Activated CD8-positive, alpha-beta T cell treated with anti-CD3 and anti-CD28 coated beads for 36 hours (primary cell): ENCODE data around the gene IGSF22. TPM values are rescaled to one million over a fixed set of nuclear protein-coding genes. Genes with fewer than 3 reads are reported as not detected.

ENCODE experiments used
- ATAC-seq: fragments of 200-7000 bp; cut with Tn5 transposase; one replicate; pipeline ENCODE4 v1.10.0; 2021; ENCODE audit warnings: mild to moderate bottlenecking, moderate library complexity
- CTCF ChIA-PET: fragments of 350-600 bp; sonication (Branson Sonifier 250); formaldehyde crosslinking; loops from one replicate; lab custom pipeline; 2021; ENCODE audit warnings: antibody characterized with exemption; lab: Charles Lee
- POLR2A ChIA-PET: fragments of 350-600 bp; sonication (Branson Sonifier 250); formaldehyde crosslinking; loops from one replicate; lab custom pipeline; 2021; ENCODE audit warnings: antibody characterized with exemption; lab: Charles Lee
- DNase-seq: peaks from one replicate; pipeline ENCODE4 v3.0.0-alpha.2; 2020
- H3K27ac Mint-ChIP-seq: one replicate; pipeline ENCODE4 v1.8.0; 2021; ENCODE audit warnings: mild to moderate bottlenecking, mixed read lengths
- H3K27me3 Mint-ChIP-seq: one replicate; pipeline ENCODE4 v1.8.0; 2021; ENCODE audit warnings: mixed read lengths
- H3K36me3 Mint-ChIP-seq: one replicate; pipeline ENCODE4 v1.8.0; 2021; ENCODE audit warnings: low read depth, mixed read lengths
- H3K4me1 Mint-ChIP-seq: one replicate; pipeline ENCODE4 v1.8.0; 2021; ENCODE audit warnings: low read depth, mixed read lengths
- H3K4me3 Mint-ChIP-seq: one replicate; pipeline ENCODE4 v1.8.0; 2021; ENCODE audit warnings: mild to moderate bottlenecking, moderate library complexity, mixed read lengths
- H3K9me3 Mint-ChIP-seq: one replicate; pipeline ENCODE4 v1.8.0; 2021; ENCODE audit warnings: mixed read lengths
- intact Hi-C: fragments of 100-400 bp; cut with micrococcal nuclease; formaldehyde crosslinking; loops from one replicate; pipeline ENCODE4 v1.10.0; 2022
- total RNA-seq, 2 experiments: library from RNA; stranded (reverse); gene quantifications; one replicate each; pipeline ENCODE4 v1.2.3, GENCODE V29; 2021
- TF ChIP-seq, protein P1 (sequence below): fragments of 200-600 bp; IDR thresholded peaks from one replicate; pipeline ENCODE4 v1.8.0; 2022; ENCODE audit warnings: antibody characterized with exemption, mild to moderate bottlenecking

IGSF22 gene
- total RNA-seq, 2 experiments from 2014 or later: 0.43 to 1.4 TPM

DNA sequence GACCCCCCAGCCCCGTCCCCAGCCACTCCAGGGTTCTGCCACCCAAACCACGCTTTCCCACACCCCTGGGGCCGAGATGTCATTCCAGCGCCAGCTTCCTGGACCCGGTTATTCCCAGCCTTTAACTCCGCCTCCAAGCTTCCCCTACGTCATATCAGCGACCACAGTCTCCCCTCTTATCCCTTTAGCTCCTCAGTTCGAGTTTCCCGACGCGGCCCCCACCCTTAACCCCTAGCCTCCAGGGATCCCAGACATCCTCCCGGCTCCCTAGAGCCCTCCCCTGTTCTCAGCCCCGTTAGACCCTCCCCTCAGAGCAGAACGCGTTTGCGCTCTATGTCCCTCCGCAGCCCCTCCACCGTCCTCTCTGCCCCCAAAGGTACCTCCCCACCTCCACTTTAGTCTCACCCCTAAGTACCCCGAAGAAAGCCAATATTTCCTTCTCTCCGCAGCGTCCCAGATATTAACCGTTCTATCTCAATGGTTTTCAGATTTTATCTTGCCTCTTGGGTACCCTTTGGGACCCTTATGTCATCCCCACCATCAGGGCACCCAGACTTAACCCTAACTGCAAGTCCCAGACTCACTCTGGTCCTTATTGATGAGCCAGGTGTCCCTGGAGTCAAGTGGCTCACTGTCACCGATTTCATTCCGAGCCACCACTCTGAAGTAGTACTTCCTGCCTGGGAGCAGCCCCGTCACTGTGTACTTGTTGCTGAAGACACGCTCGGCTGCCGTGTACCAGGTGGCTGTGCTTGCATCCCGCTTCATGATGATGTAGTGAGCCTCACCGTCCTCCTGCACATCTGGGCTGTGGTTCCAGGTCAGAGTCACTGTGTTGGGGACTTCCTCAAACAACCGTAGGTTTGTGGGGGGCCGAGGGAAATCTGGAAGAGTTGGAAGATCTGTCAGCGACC is 19.4 kb downstream of the IGSF22 start:
- no peaks in the 10 kb centered on the region for H3K36me3 Mint-ChIP-seq
- peaks cover 17% of the 10 kb centered on the region for H3K4me1 Mint-ChIP-seq
- H3K4me3 Mint-ChIP-seq: peak overlapping the region; percentile 69
- H3K27ac Mint-ChIP-seq: peak overlapping the region; percentile 81
- POLR2A ChIA-PET: interaction anchor here (0.9 to 1.0 kb wide), 3 partner anchors 8 to 180 kb away, joined by 3 read pairs; partner anchors contain the start of genes TMEM86A and TSG101
- intact Hi-C loops: no loop called here
- H3K9me3 Mint-ChIP-seq: no peaks in the 10 kb centered on the region
- TF ChIP-seq, protein P1, sequence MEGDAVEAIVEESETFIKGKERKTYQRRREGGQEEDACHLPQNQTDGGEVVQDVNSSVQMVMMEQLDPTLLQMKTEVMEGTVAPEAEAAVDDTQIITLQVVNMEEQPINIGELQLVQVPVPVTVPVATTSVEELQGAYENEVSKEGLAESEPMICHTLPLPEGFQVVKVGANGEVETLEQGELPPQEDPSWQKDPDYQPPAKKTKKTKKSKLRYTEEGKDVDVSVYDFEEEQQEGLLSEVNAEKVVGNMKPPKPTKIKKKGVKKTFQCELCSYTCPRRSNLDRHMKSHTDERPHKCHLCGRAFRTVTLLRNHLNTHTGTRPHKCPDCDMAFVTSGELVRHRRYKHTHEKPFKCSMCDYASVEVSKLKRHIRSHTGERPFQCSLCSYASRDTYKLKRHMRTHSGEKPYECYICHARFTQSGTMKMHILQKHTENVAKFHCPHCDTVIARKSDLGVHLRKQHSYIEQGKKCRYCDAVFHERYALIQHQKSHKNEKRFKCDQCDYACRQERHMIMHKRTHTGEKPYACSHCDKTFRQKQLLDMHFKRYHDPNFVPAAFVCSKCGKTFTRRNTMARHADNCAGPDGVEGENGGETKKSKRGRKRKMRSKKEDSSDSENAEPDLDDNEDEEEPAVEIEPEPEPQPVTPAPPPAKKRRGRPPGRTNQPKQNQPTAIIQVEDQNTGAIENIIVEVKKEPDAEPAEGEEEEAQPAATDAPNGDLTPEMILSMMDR: no peak
- CTCF ChIA-PET: interaction anchor here (0.9 to 6.0 kb wide), 3 partner anchors 14 to 25 kb away, joined by 3 to 51 read pairs (median 3); no protein-coding TSS in a partner anchor
- peaks cover 1% of the 10 kb centered on the region for H3K27me3 Mint-ChIP-seq
- ATAC-seq (peak; percentile 81), DNase-seq (peak; percentile 63)

DNA sequence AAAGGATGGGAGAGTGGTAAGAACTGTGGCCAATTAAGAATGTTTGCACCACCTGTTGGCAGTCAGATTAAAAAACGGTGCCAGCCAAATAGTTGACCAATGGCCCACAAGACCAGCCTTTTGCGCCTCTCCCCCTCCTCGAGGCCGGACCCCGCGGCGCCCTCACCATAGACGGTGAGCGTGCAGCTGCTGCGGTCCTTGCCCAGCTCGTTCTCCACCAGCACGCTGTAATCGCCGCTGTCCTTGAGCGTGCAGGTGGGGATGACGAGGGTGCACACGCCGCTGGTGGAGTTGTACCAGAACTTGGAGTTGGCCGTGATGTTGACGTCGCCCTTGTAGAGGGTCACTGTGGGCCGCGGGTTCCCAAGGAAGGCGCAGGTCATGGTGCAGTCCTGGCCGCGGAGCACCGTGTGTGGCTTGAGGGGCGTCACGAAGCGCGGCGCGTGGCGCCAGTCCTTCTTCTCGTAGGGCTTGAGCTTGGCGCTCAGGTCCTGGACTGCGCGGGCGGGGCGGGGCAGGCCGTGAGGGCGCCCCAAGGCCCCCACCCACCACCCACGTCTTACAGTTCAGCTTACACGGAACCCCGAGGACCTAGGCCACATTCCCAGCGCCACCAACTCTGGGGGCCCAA is 20.2 kb downstream of the IGSF22 start:
- H3K4me1 Mint-ChIP-seq: peaks cover 17% of the 10 kb centered on the region
- intact Hi-C loops: no loop called here

DNA sequence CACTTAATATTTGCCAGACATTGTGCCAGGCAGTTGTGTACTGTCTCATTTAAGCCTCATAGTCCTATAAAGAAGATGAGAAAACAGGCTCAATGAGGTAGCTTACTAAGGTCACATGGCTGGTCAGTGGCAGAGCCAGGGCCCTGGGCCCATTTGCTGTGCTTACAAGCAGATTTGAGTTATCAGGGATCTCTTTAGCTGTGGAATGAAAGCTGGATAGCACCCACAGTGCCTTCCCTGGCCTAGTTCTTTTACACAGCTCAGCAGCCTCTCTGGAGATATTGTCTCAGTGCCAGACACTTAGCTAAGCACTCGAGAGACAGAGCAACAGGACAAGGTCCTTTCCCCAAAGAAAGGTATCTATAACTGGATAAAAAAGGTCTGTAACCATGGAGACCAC is 21.3 kb downstream of the IGSF22 start:
- Mint-ChIP-seq H3K4me1 (peaks cover 21% of the 10 kb centered on the region), H3K27me3 (peaks cover 1% of the 10 kb centered on the region), H3K9me3 (no peaks in the 10 kb centered on the region), H3K4me3 (no peak overlapping the region), H3K27ac (no peak overlapping the region), H3K36me3 (no peaks in the 10 kb centered on the region)
- ATAC-seq (no peak), DNase-seq (no peak)
- ChIA-PET POLR2A (interaction anchor here (0.6 to 1.7 kb wide), 4 partner anchors 8 to 72 kb away, joined by 3 to 4 read pairs (median 3); no protein-coding TSS in a partner anchor), CTCF (interaction anchor here (1.2 to 6.0 kb wide), 5 partner anchors 8 to 70 kb away, joined by 3 to 51 read pairs (median 4); no protein-coding TSS in a partner anchor)
- intact Hi-C loops: no loop called here
- TF ChIP-seq, protein P1: no peak

More for the DNA sequence above, 20.2 kb downstream of the IGSF22 start:
- POLR2A ChIA-PET: interaction anchor here (0.9 to 1.7 kb wide), 4 partner anchors 9 to 179 kb away, joined by 3 read pairs; partner anchors contain the start of gene TSG101
- no peak overlapping the region for H3K27ac Mint-ChIP-seq
- DNase-seq (peak; percentile 27), ATAC-seq (peak; percentile 44)
- H3K27me3 Mint-ChIP-seq: peaks cover 1% of the 10 kb centered on the region
- peak overlapping the region; percentile 49 for H3K4me3 Mint-ChIP-seq
- TF ChIP-seq, protein P1: no peak
- H3K9me3 Mint-ChIP-seq: no peaks in the 10 kb centered on the region
- no peaks in the 10 kb centered on the region for H3K36me3 Mint-ChIP-seq
- CTCF ChIA-PET: interaction anchor here (0.9 to 6.0 kb wide), 6 partner anchors 9 to 69 kb away, joined by 3 to 51 read pairs (median 4); no protein-coding TSS in a partner anchor

DNA sequence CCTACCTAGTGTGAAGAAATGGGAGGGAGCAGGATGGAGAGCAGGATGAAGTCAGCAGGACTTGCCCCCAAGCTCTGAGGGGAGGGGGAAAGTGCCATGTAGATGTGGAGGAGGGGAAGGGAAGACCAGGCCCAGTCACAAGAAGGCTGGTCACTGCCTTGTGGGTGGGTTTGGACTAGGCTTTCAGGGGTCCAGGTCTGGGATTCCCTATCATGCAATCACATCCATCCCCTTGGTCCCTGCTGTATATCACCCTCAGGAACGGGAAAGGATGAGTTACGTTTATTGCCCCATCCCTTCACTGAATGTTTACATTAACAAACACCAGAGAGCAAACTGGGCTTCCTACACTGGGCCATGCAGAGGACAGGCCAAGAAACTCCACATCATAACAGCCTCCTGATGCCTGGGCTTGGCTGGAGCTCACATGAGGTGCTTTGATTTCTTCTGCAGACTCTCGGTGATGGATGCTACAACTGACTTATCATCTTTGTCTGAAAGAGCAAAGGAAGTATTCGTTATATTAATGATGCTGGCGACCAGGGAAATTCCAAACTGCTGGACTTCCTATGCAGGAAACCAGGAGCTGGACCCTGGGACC is 21.8 kb downstream of the IGSF22 start:
- TF ChIP-seq, protein P1: no peak
- no peaks in the 10 kb centered on the region for H3K36me3 Mint-ChIP-seq
- peaks cover 1% of the 10 kb centered on the region for H3K27me3 Mint-ChIP-seq
- H3K27ac Mint-ChIP-seq: no peak overlapping the region
- ATAC-seq (no peak), DNase-seq (no peak)
- H3K4me1 Mint-ChIP-seq: peaks cover 23% of the 10 kb centered on the region
- intact Hi-C loops: no loop called here
- H3K4me3 Mint-ChIP-seq: no peak overlapping the region
- POLR2A ChIA-PET: interaction anchor here (1.7 kb wide), 2 partner anchors 9 to 16 kb away, joined by 3 read pairs; no protein-coding TSS in a partner anchor
- CTCF ChIA-PET: interaction anchor here (1.2 to 6.0 kb wide), 3 partner anchors 9 to 19 kb away, joined by 3 to 51 read pairs (median 5); no protein-coding TSS in a partner anchor
- H3K9me3 Mint-ChIP-seq: no peaks in the 10 kb centered on the region
